ENCODE data around the gene WDR62. TPM values are rescaled to one million over a fixed set of nuclear protein-coding genes. Genes with fewer than 3 reads are reported as not detected.
A peak's percentile ranks its signal among the peaks of the same experiment; 100 is the strongest.

WDR62 gene
- total and polyA plus RNA-seq, 12 donors: 1.6 to 33.7 (median 12.9) TPM

DNA sequence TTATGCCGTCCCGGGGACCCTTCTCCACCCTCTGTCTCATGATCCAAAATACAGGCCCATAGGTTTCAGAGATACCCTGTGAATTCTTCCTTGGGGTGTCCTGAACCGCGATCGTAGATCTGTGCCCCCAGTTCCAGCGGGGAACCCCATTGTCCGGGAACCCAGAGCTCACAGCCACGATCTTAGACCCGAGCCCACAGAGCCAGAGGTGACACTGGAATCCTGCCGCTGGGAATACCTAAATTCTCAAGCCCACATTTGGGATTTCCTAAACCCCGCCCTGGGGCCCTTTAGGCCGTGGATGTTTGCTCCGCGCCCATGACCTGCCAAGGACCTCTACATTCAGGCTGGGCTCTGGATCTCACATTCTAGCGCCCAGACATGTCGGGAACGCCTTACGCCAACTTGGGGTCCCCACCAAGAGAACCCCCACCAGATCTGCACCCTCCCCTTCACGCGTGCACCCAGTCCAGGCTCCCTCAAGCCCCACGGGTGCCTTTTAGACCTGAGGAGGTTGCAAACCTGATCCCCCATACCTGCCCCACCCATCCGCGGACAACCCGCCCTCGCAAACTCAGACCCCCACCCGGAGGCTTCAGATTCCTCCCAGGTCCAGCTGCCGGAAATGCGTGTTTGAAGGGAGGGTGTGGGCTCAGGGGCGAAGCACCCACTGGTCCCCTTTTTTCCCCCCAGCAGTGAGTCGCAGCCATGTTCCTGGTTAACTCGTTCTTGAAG, 85.8 kb downstream of the WDR62 start:
- H3K4me1 ChIP-seq: peaks cover 0 to 34% (median 21%) of the 10 kb centered on the region in 9 donors
- DNase-seq (peak; percentile 38 to 64), ATAC-seq (peak; percentile 6 to 27 (median 16))
- 0 to 1% methylated on average over 30 to 31 of the region's 31 CpGs for WGBS, 2 donors
- intact Hi-C loops (cut with DNase I): loop anchor here in 1 of 10 donors (1.0 kb wide), 1 partner anchor 29 kb away; no protein-coding TSS in a partner anchor
- H3K4me3 ChIP-seq: peak overlapping the region; percentile 73 to 99 (median 88)
- no peak for TF ChIP-seq CTCF (IDR thresholded peaks at IDR 0.05)
- peaks cover 2 to 41% (median 33%) of the 10 kb centered on the region in 9 donors for H3K36me3 ChIP-seq
- H3K27ac ChIP-seq: peak overlapping the region; percentile 89 to 100 (median 99)
- no peaks in the 10 kb centered on the region for H3K27me3 ChIP-seq
- no peaks in the 10 kb centered on the region for H3K9me3 ChIP-seq

DNA sequence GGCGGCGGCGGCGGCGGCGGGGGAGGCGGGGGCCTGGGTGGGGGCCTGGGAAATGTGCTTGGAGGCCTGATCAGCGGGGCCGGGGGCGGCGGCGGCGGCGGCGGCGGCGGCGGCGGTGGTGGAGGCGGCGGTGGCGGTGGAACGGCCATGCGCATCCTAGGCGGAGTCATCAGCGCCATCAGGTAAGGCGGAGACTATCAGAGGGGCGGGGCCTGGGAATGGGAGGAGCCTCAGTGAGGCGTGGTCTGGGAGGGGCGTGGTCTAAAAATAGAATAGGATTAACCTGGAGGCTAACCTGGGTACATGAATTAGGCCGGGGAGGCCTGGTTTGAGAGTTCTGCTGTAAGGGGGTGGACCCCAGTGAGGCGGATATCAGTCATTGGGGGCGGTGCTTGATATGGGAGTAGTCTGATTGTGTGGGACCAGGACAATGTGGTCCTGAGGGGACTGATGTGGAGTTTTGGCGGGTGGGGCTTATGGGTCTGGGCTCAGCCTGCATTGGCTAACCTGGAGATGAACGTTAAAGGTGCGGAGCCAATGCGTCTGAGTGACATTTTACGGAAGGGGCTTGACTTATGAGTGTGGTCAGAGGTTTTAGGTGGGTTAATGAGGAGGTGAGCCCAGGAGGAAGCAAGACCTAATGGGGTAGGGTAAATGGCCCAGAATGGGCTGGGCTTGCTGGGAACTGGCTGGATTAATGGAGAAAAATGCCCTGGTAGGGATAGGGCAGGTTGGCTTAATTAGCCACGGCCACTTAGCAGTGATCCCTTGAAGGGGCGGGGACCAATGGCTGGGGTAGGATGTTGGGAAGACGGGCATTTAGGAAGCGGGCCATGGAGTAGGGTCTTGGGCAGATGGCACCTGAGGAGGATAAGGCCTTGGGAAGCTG, 86.6 kb downstream of the WDR62 start:
- WGBS, 2 donors: 18% methylated on average over 42 of the region's 42 CpGs
- intact Hi-C loops (cut with DNase I): no loop called here
- Histone ChIP-seq H3K4me3 (peak overlapping the region; percentile 73 to 99 (median 88)), H3K36me3 (peaks cover 4 to 49% (median 41%) of the 10 kb centered on the region in 9 donors), H3K4me1 (peaks cover 0 to 30% (median 21%) of the 10 kb centered on the region in 9 donors), H3K9me3 (no peaks in the 10 kb centered on the region), H3K27me3 (no peaks in the 10 kb centered on the region), H3K27ac (peak overlapping the region; percentile 89 to 100 (median 99))
- DNase-seq (peak; percentile 87 to 88), ATAC-seq (peak; percentile 62 to 80 (median 72))
- no peak for TF ChIP-seq CTCF (IDR thresholded peaks at IDR 0.05)

- Histone ChIP-seq H3K4me1 (peaks cover 0 to 22% (median 15%) of the 10 kb centered on the region in 9 donors), H3K9me3 (no peaks in the 10 kb centered on the region), H3K4me3 (peak overlapping the region in 2 of 10 donors; percentile 94 to 99), H3K27me3 (no peaks in the 10 kb centered on the region), H3K36me3 (peaks cover 6 to 57% (median 49%) of the 10 kb centered on the region in 9 donors), H3K27ac (peak overlapping the region in 7 of 10 donors; percentile 97 to 100 (median 99))
- no peak for TF ChIP-seq CTCF (IDR thresholded peaks at IDR 0.05)
- ATAC-seq: no peak
- no peak for DNase-seq
- WGBS, 2 donors: 86 to 88% methylated on average over 8 to 14 of the region's 14 CpGs
- intact Hi-C loops (cut with DNase I): no loop called here
Observed at GRCh38 chr19:36142046-36142445, 87.3 kb downstream of the WDR62 start.

DNA sequence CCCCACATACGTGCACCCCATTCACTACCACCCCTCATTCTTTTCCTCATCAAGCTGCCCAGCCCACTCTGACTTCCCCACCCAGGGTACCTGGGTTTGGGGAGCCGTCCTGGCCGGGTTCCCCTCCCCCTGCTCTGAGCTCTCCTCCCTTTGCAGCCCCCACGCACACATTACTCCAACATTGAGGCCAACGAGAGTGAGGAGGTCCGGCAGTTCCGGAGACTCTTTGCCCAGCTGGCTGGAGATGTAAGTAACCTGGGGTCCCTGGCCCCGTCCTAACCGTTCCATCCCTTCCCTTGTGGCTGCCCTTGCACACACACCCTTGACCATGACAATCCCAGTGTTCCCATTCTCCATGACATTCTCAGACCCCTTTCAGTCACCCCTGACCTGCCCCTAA, 87.8 kb downstream of the WDR62 start:
- ATAC-seq (no peak), DNase-seq (no peak)
- Histone ChIP-seq H3K4me3 (no peak overlapping the region), H3K9me3 (no peaks in the 10 kb centered on the region), H3K36me3 (peaks cover 6 to 61% (median 53%) of the 10 kb centered on the region in 9 donors), H3K27me3 (no peaks in the 10 kb centered on the region), H3K27ac (no peak overlapping the region), H3K4me1 (peaks cover 0 to 18% (median 15%) of the 10 kb centered on the region in 9 donors)
- TF ChIP-seq CTCF (IDR thresholded peaks at IDR 0.05): no peak
- intact Hi-C loops (cut with DNase I): no loop called here
- WGBS, 2 donors: 87 to 92% methylated on average over 9 of the region's 9 CpGs

All from heart right ventricle (tissue), 16 donors.